ENCODE results near the gene MARCHF3. TPM values are rescaled to one million over a fixed set of nuclear protein-coding genes. Genes with fewer than 3 reads are reported as not detected.

The MARCHF3 gene
- total RNA-seq, 4 donors from 2014 or later = 3.0 to 14.5 (median 4.6) TPM

- TF ChIP-seq POLR2A (IDR thresholded peaks at IDR 0.05) (no peak), CTCF (IDR thresholded peaks at IDR 0.05) (no peak)
- DNase-seq = no peak
- Histone ChIP-seq H3K36me3 (no peaks in the 10 kb centered on the region), H3K4me3 (replicated peaks in 1 of 3) (no peak overlapping the region), H3K9me3 (no peaks in the 10 kb centered on the region), H3K4me1 (no peaks in the 10 kb centered on the region), H3K27ac (no peak overlapping the region), H3K27me3 (no peaks in the 10 kb centered on the region)
- intact Hi-C loops (cut with DNase I) = no loop called here
- WGBS, 2 donors = 99% methylated on average over 5 of the region's 5 CpGs
Observed at GRCh38 chr5:126819253-126819652, 211.1 kb downstream of the MARCHF3 start.

- no peaks in the 10 kb centered on the region for H3K36me3 ChIP-seq
- H3K27ac ChIP-seq = no peak overlapping the region
- no peaks in the 10 kb centered on the region for H3K27me3 ChIP-seq
- no peaks in the 10 kb centered on the region for H3K9me3 ChIP-seq
- no peaks in the 10 kb centered on the region for H3K4me1 ChIP-seq
- H3K4me3 ChIP-seq (replicated peaks in 1 of 3) = no peak overlapping the region
- no peak for TF ChIP-seq POLR2A (IDR thresholded peaks at IDR 0.05)
- no peak for TF ChIP-seq CTCF (IDR thresholded peaks at IDR 0.05)
- intact Hi-C loops (cut with DNase I) = no loop called here
- no peak for DNase-seq
- WGBS, 2 donors = 94 to 95% methylated on average over 4 of the region's 4 CpGs
Observed at GRCh38 chr5:126818736-126819135, 211.6 kb downstream of the MARCHF3 start.

Other genes with a start within 250 kb of the MARCHF3 start
- gene C5orf63, start 42.9 kb upstream of the MARCHF3 start, total RNA-seq = 10 to 100 TPM in 1 of 4 donors, 1 to 10 TPM in 3; 4.3 to 13.7 (median 6.6) TPM